Activated naive CD4-positive, alpha-beta T cell treated with anti-CD3 and anti-CD28 coated beads, Interleukin-2, amount 50 U/mL, for 16 hours (primary cell): Measurements from ENCODE around the gene EIF3F.
A peak's percentile ranks its signal among the peaks of the same experiment; 100 is the strongest.
"Not testable (repeated sequence)": the region's sequence is repeated elsewhere in the genome, so short reads cannot be mapped to it uniquely, and the experiment has no call there.

Experiments used
- DNase-seq: peaks from one replicate; pipeline ENCODE4 v3.0.0-alpha.2; 2020

EIF3F gene, protein sequence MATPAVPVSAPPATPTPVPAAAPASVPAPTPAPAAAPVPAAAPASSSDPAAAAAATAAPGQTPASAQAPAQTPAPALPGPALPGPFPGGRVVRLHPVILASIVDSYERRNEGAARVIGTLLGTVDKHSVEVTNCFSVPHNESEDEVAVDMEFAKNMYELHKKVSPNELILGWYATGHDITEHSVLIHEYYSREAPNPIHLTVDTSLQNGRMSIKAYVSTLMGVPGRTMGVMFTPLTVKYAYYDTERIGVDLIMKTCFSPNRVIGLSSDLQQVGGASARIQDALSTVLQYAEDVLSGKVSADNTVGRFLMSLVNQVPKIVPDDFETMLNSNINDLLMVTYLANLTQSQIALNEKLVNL

DNA sequence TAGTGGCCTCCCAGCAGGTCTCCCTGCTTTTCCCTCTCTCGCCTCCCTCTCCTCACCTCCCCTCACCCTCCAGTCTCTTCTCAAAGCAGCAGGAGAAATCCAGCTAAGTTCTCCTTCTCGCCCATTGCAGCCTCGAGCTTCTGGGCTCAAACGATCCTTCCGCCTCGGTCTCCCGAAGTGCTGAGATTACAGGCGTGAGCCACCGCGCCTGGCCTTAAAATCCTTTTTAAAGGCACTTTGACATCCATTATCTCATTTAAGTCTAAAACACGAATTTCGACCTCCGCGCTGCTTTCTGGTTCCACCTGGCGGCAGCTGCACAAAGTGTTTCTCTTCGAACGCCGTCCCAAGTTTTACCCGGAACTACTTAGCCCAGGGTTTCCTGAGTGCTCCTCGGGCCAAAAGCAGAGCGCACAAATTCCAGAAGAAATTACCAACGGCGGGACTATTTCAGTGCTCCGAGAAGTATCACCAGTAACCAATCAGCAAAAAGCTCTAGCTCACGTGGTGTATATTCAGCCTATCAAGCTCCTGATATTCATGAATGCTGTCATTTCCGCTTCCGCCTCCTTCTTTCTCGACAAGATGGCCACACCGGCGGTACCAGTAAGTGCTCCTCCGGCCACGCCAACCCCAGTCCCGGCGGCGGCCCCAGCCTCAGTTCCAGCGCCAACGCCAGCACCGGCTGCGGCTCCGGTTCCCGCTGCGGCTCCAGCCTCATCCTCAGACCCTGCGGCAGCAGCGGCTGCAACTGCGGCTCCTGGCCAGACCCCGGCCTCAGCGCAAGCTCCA, at the start of gene EIF3F:
EIF3F (plus strand) TSS at position 570 of the 792 bp plus-strand sequence; CDS start at position 586, 16 bp downstream.
- peak; percentile 86 for DNase-seq

DNA sequence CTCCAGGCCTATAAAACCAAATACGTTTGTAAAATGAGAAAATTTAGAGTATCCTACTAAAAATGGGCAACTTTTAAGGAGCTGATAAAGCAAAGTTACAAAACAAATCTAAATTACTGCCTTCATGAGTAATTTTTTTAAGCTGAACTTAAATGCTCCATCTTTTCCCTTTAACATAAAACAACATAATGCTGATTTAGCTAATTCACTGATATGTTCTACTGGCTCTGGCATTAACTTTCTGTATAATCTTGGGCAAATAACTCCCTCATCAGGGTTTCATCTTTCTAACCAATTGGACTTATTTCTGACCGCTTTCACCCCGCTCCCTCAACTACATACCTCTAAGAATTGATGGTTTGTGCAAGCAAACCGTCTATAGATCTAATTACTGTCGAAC, 46.0 kb upstream of the EIF3F start:
- DNase-seq, result no peak

DNA sequence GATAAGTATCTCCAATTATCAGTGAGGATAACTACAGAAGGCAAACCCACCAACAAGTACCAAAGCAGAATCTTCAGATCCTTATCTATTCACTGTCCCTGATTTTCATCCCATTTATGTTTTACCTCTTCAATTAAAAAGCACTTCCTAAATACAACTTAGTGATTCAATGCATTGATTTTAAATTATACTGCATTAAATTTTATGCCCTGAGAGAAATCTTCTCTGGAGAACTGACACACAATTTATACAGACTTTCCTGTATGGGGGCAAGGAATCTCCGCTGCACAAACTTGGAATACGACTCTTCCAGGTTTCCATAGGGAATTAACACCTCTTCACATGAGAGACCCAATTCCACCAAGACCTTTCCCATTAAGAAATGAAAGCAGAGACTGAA, 45.5 kb upstream of the EIF3F start, which contains the start of gene OR10A3:
OR10A3 (minus strand) TSS at position 101 of the 400 bp plus-strand sequence. CDS start 2,188 bp downstream, outside the sequence.
- DNase-seq, result no peak

DNA sequence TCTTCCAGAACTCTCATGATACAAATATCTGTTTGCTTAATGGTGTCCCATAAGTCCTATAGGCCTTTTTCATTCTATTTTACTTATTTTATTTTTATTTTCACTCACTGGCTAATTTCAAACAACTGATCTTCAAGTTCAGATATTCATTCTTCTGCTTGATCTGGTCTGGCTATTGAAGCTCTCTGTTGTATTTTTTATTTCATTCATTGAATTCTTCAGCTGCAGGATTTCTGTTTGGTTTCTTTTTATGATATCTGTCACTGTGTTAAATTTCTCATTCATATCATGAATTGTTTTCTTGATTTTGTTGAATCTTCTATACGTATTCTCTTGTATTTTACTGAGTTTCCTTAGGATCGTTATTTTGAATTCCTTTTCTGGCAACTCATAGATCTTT, 43.0 kb upstream of the EIF3F start:
- no peak for DNase-seq

DNA sequence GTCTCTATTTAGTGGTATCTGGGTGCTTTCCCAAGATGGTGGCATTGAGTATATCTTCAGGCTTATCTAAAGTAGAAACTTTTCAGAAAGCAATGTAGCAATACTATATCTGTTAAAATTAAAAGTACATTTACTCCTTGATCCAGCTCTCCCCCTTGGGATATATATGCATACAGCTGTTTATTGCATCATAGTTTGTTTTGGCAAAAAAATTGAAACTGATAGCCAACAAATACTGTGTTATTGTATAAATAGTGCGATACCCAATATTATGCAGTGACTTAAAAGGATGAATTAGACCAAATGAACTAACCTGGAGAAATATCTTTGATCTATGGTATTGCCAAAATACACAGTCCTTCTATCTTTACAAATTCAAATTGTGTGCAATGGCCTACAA, 37.2 kb upstream of the EIF3F start:
- DNase-seq, result no peak

DNA sequence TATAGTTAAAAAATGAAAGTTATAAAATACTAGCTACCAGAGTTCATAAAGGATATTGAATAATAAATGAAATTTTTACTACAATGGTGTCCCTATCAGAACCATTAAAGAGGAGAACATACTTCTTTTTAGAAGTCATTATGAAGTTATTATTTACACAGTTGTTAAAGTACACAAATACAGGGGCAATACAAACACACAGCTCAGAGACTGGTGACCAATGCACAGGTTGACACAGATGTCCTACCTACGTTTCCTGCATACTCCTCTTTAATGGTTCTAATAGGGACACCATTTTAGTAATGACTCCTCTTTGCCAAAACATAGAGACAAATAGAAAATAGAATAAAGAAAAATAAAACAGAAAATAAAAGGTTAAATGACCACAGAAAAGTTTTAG, 31.9 kb upstream of the EIF3F start:
- DNase-seq, result no peak

DNA sequence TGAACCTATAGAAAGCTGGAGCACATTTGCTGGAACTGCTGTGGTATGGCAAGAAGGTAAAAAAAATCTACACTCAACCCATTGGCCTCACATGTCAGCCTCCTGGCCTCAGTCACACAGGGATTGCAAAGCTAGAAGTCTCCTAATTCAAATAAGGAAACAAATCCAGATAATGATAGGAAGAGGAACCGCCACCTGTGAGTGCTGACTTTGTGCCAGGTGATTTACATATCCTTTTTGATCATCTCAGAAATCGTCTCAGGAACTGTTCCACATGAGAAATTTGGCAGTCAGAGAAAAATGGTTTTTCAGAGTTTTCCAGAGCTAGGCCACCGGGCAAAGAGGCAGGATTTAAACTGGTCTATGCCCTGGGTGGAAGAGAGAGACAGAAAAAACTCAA, 22.9 kb upstream of the EIF3F start:
- no peak for DNase-seq

DNA sequence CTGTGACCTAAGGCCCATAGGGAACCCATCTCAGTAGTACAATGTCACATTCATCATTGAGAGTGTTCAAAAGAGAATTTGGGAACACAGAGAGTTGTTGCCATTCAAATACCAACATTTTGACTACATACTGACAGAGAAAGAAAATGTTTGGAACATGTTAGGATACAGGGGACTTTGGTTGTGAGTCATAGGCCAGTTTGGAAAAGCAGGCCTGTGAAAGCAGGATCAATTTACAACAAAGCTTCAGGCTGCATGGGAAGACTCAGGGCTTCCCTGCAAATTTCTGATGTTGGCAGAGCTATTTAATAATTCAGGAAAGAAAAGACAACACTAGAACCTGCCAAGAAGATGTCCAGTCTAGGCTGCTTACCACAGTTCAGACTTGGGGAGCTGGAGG, 22.3 kb upstream of the EIF3F start:
- no peak for DNase-seq

DNA sequence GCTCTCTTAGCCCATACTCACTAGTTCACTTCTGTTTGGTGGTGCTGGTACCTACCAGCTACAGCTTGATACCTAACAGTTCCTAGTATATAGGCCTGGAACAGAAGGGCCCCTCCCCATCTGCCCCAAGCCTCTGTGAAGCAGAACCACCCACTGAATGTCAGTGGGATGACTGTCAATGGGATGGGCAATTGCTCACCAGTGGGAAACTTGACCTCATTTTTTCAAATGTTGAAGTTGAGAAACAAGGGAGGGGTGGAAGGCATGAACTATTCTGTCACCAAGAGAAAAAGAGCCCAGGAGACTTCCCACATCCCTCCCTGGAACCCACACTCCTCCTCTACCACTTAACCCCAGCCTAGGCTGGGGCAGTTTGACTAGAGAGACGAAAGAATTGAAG, 21.8 kb upstream of the EIF3F start, which contains the start of gene NLRP10:
NLRP10 (minus strand) TSS at position 62 of the 400 bp plus-strand sequence. CDS start 1,952 bp downstream, outside the sequence.
- no peak for DNase-seq

DNA sequence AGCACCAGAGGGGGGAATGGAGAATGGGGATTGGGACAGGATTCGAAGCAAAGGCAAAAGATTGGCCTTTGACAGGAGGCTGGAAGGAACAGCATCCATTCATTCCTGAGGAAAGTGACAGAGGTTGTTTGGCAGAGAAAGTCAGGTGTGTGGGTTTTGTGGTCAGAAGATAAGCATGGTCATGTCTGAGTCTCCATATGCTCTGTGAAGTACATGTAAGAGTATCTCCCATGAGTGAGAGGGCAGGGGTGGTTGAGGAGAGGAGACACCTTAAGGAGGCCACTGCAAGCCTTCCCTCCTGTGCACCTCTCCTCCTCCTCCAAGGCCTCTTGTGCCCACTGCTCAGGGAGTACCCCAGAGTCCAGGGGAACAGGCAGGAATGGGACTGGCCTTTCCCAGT, 20.0 kb upstream of the EIF3F start:
- no peak for DNase-seq

DNA sequence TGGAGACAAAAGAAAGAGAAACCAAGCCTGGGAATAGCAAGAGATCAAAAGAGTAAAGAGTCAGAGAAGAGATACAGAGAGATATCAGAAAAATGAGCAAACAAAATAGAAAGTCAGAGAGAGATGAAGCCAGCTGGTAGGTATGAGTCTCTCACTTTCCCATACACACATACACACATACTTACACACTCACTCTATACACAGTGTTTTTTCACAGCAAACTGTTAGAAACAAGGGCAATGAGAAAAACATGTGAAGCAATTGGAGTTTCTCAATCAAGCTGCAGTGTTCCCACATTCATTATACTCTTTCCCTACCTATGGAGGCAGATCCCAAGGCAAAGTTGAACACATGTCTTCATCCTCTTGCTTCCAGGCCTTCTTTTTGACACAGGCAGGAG, 19.3 kb upstream of the EIF3F start:
- no peak for DNase-seq

DNA sequence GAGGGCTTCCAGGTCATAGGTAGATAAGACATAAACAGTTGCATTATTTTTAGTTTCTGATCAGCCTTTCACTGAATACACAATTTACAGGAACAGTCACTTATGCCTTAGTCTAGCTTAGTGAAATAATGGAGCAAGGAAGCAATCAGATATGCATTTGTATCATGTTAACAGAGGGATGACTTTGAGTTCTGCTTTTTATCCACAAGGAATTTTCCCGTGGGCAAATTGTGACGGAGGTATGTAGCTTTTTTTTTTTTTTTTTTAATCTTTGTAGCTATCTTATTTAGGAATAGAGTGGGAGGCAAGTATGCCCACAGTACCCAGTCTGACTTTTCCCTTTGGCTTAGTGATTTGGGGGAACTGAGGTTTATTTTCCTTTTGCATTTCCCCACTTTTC, 18.5 kb upstream of the EIF3F start:
- no peak for DNase-seq

DNA sequence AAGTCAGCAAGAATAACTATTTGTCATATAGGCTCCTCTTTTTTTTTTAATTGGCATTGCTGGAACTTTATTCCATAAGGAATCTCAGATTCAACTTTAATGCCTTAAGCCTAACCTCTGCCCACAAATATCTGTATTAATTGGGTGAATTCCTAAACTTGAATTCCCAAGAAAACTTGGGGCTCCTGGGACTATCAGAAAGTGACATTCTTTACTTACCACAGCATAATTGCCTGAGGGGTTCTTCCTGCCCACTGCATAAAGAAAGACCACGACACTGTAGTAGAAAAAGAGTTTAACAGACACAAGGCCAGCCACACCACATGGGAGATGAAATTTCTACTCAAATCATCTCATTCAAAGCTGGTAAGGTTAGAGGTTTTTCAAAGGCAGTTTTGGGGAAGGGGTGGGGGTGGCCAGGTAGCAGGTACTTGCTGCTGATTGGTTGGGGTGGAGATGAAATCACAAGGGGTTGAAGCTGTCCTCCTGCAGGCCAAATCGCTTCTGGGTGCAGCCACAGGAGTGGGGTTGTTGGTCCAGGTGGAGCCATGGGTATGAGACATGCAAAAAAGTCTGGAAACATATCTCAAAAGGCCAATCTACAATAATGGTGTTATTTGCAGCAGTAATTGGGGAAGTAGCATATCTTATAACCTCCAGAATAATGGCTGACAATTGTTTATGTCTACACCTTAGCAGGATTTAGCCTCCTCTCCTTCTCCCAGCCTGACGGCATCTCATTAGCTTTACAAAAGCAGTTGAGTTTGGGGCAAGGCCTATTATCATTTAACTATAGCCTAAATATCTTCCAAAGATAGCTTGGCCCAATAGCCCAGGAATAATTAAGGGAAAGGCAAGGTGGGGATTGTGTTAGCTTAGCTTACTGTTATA, 17.1 kb upstream of the EIF3F start:
- DNase-seq, result no peak

DNA sequence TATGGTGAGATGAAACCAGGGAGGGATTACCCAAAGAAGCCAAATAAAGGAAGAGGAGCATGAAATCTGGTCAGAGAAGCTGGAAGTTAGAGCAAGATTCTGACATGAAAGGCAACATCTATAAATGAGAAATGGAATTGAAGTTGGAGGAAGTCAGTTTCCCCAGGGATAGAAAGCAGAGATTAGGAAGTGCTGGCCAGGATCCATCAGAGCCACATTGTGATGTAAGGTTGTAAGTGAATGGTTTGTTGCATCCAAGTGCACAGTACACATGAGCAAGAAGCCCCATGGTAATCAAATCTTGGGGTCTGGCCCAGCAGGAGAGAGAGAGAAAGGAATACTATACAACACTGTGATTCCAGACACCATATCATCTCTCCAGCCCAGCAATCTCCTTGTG, 15.3 kb upstream of the EIF3F start:
- no peak for DNase-seq

DNA sequence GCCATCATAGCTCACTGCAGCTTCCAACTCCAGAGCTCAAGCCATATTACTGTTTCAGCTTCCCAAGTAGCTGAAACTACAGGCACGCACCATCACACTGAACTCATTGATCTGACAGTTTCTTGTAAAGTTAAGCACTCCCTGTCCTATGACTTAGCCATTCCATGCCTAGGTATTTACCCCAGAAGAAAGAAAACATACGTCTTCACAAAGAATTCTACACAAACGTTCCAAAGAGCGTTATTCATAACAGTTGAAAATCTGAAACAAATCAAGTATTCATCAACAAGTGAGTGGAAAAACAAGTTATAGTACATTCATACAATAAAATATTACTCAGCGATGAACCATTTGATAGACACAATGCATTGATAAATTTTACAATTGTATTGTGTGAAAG, 14.1 kb upstream of the EIF3F start:
- DNase-seq, result no peak

DNA sequence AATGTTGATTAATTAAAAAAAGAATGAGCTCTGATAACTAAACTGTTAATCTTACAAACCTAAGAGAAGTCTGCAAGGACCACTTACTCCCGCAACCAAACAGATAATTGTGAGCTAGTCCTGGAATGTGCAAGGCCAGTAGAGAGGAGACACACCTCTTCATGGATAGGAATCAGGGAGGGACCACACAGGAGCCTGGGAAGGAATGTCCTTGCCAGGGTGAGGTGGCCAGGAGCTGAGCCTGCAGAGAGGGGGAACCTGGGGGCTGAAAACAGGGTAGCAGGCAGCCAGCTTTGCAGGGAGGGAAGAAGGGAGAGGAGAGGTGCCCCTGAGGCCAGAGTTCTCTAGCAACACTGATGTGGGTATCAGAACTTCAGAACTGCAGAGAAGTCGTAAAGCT, 12.5 kb upstream of the EIF3F start:
- DNase-seq, result no peak

DNA sequence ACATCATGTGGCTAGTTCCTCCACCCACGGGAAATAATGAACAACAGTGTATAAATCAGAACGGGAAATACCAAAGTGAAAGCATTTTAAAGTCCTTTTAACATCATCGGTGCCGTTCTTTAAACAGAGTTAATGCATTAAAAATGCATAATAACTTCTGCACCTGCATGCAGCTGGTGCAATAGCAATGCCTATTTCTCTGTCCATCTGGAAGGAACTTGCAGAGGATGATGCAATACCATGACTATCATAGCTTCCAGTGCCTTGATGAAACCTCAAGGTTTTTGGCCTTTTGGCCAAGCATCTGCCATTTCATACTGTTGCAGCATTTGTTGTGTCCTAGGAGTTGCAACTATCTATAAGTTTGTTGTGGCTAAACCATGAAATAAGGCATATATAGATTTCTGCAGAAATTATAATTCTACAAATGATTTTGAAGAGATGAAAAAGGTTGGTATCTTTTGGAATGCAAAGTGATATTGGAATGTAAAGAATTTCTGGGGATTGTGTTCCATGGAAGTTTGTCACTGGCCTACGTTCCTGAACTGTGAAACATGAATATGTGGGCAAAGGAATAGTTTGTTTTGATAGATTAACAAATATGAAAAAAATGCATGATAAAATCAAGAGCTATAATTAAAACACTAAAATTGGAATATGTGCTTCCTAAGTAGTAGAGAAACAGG, 9.8 kb upstream of the EIF3F start:
- no peak for DNase-seq

DNA sequence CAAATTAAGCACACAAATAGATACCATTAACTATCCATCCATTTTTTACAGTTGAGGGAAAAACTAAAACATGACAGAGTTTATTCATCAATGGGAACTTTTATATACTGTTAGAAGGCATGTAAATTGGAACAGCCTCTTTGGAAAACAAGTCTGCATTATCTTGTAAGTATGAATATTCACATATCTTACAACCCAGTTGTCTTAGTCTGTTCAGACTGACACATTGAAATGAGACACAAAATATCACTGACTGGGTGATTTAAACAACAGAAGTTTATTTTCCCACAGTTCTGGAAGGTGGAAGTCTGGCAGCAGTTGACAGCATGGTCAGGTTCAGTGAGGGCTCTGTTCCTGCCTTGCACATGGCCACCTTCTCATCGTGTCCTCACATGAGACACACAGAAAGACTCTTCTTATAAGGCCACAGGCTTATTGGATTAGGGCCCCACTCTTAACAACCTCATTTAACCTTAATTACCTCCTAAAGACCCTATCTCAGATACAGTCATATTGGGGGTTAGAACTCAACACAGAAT, 5.4 kb upstream of the EIF3F start:
- no peak for DNase-seq

DNA sequence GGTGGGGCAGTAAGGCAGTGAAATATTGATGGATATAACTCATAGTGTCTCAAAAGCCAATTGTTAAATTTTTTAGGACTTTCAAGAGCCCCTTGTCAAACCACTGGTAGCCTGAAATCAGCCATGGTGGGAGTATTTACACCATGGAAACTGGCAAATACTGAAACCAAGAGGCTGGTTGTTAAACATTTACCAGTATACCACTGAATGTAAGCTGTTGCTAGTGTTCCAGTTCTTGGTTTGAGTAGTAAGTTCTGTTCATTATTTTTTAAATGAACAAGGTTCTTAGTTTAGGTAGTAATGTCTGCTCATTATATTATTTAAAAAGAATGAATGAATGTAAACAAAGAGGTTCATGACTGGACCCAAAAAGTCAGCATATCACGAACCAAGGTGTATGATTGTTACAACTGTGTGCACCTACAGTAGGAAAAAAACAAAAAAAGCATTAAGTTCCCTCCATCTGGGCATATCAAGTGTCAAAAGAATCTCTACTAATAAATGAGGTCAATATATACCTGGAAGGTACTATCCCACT, 4.5 kb upstream of the EIF3F start:
- no peak for DNase-seq

DNA sequence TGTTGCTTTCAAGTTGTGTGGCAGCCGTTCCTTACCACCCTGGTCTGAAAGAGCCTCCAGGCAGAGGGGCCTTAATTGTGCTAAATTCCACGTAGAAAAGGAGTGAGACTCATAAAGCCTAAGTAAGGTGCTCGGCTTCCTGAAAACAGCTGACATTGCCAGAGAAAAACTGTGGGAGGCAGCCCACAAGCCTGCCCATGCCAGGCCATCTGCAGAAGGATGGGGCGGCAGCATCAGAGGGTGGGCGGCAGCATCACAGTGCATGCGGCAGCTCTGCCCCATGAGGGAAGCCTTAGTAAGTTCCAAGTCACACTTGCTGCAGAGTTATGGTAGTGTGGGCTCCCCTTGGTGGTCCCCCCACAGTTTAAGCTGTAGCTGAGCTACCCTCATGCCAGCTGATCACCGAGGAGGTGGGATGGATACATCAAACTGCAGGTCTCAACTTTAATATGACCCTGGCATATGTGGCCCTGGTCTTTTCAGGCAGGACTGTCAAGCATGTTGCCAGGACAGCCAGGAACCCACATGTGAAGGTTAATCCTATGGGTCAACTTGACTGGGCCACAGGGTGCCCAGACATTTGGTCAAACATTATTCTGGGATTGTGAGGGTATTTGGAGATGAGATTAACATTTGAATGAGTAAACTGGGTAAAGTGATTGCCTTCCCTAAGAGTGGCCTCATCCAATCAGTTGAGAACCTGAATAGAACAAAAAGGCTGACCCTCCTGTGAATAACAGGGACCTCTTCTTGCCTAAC, 3.1 kb upstream of the EIF3F start:
- DNase-seq, result no peak

DNA sequence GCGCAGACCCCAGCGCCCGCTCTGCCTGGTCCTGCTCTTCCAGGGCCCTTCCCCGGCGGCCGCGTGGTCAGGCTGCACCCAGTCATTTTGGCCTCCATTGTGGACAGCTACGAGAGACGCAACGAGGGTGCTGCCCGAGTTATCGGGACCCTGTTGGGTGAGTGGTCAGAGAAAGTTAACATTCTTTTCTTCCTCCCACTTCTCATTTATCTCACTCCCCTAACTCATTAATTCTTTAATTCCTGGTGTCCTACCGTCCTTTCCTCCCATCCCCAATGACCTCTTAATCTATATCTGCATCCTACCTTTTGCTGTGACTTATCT, 385 bp downstream of the EIF3F start:
- not testable (repeated sequence) for DNase-seq
